ENCODE measurements around the gene STK39.

Gene STK39

DNA sequence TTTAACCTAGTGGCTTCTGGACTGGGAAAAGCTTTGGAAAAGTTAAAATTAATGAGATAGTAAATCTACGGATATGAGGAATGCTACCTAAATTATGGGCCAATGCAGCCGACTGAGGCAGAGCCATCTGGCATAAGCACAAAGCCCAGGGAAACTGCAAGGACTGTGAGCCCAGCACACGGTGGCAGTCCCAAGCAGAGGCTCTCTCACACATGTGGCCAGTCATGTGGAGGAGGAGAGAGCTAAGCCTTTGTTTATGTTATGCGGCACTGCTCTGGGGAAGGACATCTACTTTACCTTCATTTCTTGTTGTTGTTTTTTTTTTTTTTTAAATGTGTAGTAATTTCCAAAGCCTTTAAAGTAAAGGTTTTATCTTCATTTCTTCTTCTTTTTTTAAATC, 267.0 kb downstream of the STK39 start:
- DNase-seq, result no peak

DNA sequence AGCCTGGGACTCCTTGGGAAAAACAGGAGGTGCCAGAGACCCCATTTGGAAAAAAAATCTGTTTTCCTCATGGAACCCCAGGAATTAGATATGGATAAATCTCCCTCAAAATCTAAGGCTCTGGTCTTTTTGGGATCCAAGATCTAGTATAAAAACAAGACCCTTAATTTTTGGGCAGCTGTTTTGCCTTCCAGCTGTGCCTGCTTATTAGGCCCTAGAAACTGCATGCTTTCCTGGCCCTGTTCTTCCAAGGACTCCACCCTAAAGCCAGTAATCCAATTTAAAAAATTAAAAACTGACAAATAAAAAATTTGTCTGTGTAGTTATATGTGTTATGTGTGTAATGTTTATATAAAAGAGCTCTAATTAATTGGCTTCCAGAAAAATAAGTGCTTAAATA, 274.6 kb downstream of the STK39 start:
- no peak for DNase-seq

DNA sequence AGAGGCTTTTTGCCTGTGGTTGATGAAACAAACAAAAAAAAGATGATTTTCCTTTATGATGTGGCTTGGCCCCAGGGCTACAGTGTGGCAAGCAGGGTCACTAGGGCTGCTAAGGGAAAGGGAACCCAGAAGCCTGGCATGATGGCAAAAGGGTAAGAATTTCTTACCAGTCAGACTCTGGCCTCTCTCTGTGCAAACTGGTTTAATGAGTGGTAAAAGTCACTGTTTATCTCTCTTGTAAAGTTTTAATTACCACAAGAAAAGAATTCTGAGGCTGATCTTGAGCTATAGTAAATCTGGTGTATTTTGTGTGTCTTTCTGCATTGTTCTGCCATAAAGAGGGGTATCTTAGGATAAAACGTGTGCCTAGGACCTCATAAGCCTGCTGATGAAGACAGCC, 275.4 kb downstream of the STK39 start:
- DNase-seq, result no peak

DNA sequence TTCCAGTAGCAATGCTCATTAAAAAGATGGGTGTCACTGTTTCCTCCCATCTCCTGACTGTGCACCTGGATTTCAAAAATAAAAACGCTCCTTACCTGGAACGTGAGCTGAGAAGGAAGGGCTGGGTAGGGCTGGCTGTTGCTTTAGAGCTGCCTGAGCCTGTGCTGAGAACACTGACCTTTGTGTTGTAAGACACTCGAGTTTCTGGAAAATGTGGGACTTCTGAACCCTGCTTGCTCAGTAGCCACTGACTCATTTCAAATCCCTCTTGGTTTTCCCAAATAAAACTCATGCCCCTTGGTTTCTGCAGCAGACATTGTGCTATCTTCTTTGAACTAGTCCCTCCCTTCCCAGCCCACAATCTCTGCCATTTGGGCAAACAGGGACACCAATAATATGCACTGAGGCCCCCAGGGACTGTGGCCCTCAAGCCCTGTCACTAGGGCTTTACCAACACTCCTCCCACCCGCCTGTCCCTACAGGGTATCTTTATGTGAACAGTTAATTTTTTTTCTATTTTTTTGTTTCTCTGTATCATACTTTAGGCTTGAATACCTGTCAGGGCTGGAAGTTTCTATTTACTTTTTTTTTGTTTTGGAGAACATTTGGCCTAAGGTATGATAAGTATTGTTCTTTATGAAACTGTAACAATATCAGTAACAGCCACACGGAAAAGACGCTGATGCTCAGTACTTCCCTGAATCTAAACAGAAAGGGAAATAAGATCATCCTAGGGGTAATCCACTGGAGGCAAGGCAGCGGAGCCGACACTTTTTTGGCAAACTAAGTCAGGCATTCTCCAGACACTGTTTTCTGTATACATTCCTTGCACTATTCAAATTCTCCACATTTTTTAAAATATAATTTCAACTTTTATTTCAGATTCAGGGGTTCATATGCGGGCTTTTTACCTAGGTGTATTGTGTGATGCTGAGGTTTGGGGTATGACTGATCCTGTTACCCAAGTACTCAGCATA, 280.2 kb downstream of the STK39 start:
- DNase-seq, result no peak

DNA sequence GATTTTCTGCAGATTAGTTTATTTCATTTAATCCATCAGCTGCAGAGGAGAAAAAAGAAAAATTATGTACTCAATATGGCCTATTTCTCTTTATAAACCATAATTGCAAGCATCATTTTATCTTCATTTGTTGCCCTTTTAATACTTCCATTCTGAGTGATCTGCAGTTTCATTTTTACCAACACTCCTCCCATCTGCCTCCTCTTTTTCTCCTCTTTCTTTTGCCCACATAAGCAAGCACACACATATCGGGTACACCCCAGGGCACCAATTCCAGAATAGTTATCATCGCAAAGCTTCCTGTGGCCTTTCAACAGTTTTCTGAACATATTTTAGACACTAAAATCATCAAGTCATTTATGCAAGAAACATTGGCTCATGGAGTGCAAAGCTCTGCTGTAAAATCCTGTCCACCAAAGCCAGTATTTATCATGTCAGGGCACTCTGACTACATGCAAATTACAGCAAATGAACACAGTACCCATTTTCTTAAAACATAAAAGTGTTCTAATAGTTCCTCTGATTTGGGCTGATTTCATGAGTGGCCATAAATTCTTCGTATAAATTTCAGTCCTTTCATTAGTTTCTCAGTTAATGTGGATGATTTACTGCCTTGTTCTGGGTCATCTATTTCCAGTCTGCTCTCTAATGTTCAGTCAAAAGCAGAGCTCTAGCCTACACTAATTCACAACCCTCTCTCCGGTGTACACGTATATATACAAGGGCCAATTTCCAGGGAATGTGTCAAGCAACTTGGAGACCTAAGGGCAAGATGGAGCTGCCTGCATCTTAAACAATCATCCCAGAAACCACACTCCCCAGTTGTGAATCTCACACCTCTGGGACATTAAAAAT, 281.3 kb downstream of the STK39 start:
- DNase-seq, result no peak

DNA sequence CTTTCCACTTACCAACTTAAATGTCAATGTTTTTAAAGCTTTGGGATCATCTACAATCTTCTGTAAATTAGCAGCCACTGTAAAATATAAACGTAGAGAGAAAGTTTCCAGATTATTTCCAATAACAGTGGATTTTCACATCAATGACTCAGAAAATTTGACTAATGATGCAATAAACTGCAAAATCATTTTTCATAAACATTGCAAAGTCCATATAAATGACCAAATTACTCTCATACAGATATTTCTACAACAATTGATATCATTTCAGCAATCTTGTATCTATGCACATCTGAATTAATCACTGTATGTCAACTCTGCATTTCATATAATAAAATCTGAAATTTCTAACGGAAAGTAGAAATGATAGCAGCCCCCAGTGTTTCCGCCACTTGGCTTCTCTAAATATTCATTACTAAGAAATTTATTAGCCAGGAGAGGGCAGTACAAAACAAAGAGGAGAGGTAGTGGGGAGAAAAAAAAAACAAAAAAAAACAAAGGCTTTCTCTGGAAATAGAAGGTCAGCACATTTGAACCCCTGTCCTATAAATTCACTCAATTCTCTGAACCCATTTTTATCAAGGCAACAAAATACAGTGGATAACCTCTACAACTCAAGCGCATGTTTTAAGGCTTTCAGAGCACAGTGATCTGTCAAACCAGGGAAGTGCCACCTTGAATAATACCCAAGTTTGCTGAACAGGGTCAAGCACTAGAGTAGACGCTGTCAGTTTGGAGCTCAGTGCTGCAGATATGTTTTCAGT, 282.6 kb downstream of the STK39 start:
- DNase-seq, result no peak

DNA sequence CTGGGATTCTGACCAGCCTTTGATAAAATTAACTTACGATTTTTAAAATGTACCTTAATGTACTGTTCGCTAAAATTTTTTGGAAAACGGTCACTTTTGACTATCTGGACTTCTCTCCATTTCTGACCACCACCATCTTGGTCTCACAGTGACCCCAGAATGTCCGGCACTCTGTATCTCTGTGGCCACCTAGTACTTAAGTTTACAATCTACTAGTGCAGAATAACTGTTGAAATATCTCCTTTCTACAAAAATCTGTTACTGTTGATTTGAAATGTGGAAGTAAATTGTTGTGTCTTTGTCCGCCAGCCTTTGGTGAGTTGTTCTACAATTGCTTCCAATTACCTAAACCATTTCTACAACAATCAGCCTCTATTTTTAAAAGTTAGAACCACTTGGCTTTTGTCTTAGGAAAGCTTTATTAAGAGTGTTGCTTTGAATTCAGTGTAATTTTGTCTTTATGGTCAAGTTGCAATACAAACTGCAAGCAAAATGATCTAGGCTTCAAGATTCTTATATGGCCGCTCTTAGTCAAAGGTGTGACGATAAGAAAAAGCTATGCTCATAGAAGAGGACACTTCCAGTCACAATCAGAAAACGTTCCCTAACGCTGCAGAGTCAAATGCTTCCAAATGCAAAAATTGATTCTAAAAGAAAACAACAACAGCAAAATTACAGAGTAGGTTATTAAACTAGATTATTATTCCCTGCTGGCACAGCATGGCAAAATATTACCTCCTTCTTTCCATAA, 283.3 kb downstream of the STK39 start:
- DNase-seq, result no peak

DNA sequence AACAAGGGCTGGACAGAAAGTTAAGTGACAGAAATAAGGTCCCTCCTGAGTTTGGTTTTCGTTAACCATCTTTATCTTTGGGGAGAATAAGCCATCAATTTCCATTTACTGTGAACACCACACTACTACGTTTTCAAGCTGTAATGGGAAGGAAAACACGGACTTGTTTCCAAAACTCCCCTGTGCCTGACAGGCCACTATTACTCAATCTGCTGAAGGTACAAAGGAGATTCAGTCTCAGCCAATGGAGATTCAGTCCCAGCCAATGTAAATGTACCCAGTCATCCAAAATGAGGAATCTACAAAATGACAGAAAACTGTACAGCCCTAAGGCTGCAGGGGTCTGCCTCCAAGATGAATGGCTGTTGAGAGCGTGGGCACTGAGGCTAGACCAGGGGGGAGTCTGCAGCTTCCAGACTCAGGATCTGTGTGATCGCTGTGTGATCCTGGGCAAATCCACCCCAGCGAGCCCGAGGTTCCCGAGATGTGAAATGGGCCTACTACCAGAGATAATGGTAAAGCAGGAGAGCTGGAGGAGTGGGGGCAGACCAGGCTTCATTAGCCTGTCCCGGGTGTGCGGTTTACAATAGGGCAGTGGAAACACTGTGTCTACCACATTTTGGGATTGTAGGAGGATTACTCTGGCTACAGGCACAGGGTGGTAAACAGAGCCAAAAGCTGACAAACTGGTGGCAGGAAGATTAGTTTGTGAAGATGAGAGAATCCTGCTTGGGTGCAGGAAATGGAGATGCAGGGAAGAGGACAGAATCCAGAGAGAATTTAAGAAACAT, 284.8 kb downstream of the STK39 start:
- DNase-seq, result no peak

DNA sequence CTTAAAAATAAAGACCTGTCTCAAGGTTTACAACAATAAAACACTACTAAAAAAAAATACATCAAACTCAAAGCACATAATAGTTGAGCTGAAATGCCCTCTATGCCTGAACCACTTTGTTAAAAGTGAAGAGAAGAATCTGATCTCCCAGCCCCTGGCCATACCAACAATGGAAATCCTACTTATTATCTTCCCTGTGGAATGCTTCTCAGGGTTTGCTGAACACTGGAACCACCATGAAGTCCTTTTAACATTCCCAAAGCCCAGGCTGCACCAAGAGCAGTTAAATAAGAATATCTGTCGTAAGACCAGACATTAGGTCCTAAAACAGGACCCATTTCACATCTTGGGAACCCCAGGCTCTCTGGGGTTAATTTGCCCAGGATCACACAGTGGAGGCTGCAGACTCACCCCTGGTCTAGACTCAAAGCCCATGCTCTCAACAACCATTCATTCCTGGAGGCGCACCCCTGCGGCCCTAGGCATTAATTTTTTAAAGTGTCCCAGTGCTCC, 285.8 kb downstream of the STK39 start:
- DNase-seq, result no peak

DNA sequence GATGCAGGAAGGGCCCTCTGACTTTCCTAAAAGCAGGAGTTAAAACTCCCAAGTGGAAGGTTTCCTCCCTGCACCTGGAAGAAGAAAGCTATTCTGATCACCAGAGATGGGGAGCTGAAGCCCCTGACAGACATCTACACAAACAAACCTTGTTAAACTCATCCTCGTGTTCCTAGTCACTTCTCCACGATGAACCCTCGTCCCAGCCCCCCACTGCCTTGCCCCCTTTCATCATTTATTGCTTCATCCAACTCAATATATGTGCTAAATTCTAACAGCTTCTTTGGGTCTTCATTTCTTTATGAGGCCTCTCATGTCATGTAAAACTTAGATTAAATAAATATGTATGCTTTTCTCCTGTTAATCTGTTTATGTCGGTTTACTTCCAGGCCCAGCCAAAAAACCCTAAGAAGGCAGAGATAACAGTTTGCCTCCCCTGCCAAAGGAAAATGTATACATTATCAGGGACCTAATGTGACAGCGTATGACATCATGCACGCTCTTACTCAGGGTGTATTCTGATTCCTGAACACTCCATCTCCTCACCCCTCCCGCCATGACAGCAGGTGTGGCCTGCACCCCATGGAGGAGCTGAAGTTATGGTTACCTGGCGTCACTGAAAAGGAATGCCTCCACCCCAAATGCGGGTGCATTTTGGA, 287.2 kb downstream of the STK39 start:
- no peak for DNase-seq

DNA sequence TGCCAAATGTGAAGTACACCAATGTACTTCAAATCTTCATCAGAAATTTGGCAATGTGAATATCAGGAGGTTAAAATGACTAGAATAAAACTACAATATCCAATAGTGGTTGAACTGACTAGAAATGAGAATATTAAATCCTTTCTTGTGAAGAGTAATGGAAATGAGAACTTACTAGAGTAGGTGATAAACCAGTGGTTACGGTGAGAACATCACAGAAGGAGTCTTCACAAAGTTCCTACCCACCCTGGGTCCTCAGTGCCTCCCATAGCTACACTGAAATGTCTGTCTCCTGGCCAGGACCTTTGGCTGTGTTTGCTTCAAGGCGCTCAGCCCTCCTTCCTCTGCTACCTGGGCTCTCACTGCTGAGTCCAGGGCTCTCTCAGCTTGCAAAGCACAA, 289.7 kb downstream of the STK39 start:
- DNase-seq, result no peak

DNA sequence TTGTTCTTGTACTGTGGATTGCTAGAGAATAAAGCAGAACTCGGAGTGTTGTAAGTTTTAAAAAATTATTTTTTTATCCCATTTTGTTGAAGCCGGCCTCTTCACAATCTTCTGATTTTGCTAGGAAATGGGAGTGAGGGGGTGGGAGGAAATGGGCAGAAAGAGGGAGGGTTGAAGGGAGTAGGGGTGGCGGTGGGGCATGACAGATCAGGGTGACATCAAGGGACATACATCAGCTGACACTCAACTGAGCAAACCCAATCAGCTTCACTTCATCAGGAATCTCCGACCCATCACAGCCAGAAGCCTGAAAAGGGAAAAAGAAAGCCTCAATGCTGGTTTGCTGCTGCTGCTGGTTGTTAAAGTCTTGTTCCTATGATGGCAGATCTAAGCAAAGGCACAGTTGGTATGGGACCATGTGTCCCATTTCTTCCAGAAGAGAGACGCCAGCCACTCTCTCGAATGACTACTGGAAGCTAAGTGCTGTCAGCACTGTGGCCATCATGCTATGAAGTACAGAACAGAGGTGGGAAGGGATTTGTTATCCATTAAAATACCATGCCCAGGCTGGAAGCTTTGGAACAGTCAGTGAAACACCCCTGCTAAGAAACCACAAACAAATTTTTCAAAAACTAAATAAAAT, 292.0 kb downstream of the STK39 start:
- DNase-seq, result no peak

DNA sequence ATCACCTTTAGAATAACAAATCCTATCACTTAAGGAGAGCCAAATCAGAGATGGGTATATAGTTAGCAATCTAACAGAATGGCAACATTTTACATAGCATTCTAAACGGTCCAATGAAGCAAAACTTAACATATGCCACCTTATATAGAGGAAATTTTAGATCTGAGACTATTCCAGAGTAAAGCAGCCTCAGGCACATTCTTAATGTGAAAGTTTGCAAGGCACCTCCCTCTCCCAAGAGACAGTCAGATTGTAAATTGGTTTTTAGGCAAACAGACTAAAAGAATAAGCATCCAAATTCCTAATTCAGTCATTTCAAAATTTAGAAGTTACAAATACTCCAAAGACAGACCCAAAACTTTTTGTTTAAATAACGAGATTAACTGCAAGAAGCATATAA, 292.9 kb downstream of the STK39 start:
- no peak for DNase-seq

DNA sequence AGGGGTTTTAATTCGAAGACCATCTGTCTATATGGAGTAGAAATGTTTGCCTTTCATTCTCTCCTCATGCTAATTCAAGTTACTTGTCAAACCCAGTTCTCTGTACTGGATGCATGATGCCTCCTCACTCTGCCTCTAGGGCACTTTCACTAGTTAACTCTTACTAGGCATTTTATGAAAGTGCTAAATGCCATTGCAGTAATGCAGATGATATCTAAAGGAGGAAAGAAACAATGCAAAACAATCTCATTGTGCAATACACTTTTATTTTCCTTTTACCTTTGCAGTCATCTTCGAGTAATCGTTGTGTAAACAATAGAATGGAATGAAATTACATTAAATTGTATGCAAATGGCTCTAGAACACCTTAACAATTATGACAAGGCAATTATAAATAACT, 293.6 kb downstream of the STK39 start:
- no peak for DNase-seq

DNA sequence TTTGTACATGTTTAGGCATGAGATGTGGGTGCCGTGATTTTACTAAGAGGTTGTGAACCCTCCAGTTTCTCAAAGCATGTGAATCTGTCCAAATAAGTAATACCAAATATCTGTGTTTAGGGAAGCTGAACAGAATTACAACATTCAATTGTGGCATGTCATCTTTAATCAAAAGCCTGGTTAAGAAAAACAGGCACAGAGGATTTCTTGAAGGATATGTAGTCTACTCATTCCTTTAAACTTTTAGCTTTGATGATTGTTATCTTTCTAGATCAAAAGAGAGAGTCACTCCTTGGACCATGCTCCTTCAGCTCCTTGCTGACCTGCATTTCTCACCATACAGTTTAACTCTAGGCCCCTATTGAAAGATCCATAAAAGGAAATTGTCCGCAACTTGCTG, 296.8 kb downstream of the STK39 start:
- DNase-seq, result no peak

DNA sequence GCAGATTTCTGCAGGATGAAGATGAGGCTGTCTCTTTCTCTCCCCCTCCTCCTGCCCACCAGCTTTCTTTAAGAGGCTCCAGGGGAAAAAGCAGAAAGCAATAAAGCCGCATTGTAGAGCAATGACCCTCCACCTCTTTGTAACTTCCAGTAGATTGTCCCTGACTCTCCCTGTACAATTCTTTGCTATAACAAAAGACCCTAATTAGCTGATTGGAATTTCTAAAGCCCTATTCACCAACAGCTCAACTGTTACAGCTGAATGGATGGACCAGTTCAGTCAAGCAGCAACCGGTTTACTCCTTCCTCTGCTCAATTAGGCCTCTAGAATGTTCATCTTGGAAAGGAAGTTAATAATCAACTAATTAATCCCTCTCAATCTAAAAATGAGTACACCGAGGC, 301.0 kb downstream of the STK39 start:
- no peak for DNase-seq

DNA sequence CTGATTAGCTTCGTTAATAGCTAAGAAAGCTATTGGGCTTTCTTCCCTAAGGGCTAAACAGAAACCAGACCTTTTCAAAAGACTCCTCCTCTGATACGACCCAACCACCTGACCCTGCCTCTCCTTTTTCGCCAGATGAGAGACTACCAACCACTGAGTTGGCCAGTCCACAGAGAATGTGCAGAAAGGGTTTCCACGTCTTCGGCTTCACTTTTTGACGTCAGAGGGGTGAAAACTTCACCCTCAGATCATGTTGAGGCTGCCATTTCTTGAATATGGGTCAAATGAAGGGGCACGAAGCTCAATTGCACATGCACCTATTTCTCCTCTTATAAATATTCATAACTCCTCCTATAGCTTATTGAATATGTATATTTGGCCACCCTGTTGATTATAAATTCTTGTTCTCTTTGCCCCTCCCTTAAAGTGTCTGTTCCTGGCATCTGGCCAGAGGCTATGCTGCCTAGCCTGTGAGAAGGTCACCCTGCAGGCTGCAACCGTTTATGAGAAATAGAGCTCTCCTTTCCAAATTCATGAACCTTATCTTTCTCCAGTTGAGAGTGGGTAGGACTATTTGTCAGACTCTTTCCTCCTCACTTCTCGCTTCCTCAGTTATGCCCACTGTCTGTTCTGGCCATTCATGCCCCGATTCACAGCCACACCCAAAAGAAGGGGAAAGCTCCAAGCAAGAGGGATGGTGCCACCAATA, 301.6 kb downstream of the STK39 start:
- DNase-seq, result no peak

DNA sequence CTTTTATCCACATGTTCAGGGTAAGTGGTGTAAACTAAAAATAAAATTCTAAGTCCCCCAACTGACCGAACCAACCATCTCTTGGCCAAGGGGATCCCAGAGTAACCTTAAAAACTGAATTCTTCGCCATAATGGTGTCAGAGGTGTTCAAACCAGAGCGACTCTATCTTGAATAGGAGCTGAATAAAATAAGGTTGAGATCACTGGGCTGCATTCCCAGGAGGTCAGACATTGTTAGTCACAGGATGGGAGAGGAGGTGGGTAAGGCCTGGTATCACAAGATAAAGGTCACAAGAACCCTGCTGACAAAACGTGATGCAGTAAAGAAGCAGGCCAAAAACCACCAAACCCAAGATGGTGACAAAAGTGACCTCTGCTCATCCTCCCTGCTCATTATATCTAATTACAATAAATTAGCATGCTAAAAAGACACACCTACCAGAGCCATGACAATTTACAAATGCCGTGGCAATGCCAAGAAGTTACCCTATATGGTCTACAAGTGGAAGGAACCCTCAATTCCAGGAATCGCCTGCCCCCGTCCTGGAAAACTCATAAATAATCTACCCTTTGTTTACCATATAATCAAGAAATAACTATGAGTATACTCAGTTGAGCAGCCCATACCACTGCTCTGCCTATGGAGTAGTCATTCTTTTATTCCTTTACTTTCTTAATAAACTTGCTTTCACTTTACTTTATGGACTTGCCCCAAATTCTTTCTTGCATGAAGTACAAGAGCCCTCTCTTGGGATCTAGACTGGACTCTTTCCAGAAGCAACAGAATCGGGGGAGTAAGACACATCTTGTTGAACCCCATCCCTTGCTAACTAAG, 302.4 kb downstream of the STK39 start:
- no peak for DNase-seq

DNA sequence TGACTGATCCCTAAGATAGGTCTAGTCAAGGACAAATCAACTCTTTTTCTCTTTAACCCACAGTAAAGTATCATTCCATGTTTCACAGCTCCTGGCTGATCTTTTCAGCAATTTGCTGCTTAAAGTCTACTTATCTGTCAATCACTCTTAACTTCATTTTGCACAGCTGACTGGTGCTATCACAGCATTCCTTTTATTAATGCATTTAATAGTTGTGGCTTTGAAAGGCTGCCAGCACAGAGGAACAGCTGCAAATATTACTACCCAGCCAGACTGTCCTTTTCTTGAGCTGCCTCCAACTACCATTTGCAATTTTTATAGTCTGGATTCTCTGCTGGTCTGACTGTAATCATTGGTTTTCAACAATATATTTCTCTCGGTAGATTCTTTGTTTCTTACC, 303.5 kb downstream of the STK39 start:
- no peak for DNase-seq

Measured in activated CD4-positive, alpha-beta T cell treated with anti-CD3 and anti-CD28 coated beads, Interleukin-2, amount 50 U/mL, for 1 hour (primary cell).